Pons (tissue), 1 donor: ENCODE measurements around the gene RSPO1.
A peak's percentile ranks its signal among the peaks of the same experiment; 100 is the strongest.
"Not testable (repeated sequence)": the region's sequence is repeated elsewhere in the genome, so short reads cannot be mapped to it uniquely, and the experiment has no call there.

Experiments used
- DNase-seq: peaks from one replicate; pipeline ENCODE4 v3.0.0-alpha.2; 2016; ENCODE audit warnings: low spot score

RSPO1 gene

GRCh38 chr1:37634244-37634991, at the start of gene RSPO1:
TSS of gene RSPO1 (minus strand) at chr1:37634892. CDS start at chr1:37629661, 5,231 bp downstream.
- DNase-seq: no peak

DNA sequence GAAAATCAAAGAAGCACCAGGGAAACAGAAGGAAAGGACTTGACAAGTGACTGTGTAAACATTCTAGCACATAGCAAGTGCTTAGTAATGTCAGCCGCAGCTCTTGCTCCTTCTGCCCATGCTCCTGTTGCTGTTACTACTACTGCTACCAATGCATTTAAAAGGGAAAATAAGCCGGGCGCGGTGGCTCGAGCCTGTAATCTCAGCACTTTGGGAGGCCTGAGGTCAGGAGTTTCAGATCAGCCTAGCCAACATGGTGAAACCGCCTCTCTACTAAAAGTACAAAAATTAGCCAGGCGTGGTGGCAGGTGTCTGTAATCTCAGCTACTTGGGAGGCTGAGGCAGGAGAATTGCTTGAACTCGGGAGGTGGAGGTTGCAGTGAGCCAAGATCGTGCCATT, 49.5 kb upstream of the RSPO1 start:
- DNase-seq: not testable (repeated sequence)

DNA sequence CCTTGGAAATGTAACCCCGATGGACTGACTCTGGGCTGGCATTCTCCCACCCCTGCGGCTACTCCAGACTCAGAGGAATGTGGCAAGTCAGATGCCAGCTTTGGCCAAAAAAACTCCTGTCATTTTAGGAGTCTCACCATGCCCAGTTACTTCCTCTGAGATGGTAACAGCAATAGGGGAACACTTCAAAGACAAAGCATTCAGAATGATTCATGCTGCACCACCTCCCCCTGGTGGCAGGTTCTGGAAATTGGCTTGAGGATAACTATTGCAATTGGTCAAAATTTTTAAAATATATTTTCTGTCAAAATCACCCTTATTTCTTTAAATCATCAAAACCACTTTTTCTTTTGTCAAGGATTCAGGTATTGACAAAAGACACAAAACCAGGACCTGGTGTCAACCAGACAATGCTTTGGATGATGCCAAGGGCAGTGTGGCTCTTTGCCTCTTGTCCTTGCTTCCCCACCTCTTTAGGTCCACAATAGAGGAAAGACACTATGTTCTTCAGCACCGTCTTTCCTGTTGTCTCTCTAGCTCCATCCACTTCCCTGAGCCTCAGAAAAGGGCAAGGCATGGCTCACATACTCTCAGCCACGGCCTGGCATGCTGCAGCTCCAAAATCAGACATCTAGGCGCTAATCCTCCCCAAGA, 47.8 kb upstream of the RSPO1 start:
- DNase-seq: peak; percentile 77

DNA sequence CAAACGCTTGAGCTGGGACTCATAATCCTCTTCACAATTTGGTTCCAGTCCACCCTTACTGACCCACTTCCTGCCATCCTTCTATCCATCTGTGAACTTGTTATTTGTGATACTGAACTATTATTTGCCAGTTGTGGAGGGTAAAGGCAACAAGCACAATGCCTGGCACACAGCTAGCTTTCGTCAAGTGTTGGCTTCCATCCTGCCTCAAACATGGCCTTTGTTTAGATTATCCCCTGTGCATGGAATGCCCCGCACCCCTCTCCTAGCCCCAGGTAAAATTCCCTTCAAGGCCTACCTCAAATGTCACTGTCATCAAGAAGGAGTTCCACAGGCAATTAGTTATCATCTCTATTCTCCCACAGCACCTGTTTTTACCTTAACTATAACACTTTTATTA, 46.2 kb upstream of the RSPO1 start:
- DNase-seq: no peak

DNA sequence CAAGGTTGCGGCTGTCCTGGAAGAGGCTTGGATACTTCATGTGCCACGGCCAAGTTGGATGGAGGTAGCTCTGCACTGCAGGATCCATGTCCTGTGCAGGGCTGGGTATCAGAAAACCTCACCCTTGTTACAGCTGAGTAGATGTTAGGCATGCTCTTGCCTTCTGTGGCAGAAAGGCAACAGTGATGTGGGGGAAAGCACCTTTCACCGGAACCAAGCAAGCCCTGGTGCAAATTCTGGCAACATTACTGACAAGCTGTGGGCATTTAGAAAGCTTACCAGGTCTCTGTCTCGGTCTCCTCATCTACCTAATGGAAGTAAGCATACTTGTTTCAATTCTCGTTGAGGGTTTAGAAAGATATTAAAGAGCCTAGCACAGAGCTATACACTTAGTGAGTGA, 43.1 kb upstream of the RSPO1 start:
- DNase-seq: no peak

DNA sequence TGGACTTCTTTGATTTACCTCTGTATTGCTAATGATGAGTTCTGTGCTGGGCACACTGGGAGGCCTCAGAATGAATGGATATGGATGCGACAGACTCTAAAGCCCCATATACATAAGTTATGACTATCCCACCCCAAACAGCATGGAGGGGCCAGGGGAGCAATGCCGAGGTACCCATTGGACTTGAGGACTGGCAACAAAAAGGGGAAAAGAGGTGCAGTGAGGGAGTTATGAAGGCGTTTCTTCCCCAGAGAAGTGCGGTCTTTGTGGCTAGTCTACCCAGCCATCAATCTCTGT, 42.4 kb upstream of the RSPO1 start:
- no peak for DNase-seq

DNA sequence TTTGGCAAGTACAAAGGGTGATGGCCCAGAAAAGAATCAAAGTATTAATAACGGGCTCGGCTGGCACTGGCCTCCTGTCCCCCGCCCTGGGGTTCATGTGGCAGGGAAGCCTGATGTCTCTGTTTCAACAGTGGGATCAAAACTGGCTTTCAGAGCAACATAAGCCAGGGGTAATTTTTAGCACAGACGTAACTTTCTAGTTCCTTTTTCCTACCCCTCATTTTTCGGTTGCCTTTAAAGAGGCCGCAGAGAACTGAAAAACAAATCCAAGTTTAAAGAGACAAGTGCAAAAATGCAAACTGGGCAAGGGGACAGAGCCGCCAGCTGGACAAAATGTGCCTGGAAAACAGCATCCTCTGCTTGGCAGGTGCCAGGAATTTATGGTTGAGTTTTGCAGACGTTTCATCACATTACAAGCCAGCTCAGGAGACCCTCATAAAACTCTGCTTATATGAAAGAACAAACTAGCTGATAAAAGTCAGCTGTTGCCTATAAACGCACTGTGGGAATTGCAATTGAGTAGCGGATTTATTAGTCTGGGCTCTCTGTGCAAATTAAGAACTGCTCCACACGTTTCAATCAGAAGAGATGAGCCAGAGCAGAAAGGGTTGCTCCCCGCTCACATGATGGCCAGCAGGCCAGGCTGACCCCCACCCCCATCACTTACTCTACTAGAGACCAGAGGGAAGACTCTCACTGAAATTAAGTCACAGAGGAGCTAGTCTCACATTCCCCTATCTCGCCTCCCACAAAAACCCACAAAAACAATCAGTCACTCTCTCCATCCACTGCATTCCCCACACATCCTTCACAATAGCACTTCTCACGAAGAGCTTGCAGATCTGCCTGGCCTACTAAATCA, 41.8 kb upstream of the RSPO1 start:
- peak; percentile 69 for DNase-seq

GRCh38 chr1:37673920-37674319, 39.2 kb upstream of the RSPO1 start:
- no peak for DNase-seq

DNA sequence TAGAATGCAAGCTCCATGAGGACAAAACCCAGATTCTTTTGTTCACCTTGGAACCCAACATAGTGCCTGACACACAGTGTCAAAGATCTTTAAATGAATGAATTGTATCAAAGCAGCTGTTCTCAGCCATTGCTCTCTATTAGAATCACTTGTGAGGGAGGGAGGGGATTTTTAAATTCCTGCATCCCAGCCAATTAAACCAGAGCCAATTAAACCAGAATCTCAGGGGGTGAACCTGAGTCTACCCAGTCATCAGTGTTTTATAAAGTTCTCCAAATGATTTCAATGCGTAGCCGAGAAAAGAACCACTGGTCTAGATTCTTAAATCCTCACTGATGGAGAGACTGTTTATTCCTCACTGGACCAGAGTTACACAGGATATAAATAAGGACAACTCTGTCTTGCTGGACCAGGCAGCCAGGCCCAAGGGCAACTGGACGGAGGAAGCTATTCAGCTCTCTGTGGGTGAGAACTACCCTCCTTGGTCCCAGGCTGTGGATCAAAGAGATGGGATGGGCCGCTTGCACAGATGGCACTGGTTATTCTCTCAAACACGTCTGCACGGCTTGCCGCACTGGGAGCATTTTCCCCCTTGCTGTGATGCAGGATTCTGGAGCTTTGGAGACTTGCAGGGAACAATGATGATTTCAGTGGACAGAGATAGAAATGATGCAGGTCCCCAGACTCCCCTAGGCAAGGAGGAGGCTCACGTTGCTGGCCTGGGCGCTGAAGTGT, 37.6 kb upstream of the RSPO1 start:
- DNase-seq: no peak

- DNase-seq: no peak
Measured at GRCh38 chr1:37671261-37671660, 36.6 kb upstream of the RSPO1 start.

DNA sequence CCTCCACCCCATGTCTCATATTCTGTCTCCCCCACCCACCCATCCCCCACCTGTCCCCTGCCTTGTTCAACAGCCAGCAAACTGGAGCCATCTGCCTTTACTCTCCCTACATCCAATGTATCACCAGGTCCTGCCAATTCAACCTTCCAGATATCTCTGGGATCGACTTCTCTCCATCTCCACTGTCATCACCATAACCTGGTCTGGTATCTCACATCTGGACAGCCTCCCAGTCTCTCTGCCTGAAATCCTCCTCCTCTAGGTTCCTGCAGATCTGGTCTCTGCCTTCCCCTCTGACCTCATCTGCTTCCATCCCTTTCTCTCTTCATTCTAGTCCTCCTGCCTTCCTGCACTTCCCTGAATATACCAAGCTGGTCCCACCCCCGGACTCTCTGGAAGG, 35.4 kb upstream of the RSPO1 start:
- DNase-seq: no peak

DNA sequence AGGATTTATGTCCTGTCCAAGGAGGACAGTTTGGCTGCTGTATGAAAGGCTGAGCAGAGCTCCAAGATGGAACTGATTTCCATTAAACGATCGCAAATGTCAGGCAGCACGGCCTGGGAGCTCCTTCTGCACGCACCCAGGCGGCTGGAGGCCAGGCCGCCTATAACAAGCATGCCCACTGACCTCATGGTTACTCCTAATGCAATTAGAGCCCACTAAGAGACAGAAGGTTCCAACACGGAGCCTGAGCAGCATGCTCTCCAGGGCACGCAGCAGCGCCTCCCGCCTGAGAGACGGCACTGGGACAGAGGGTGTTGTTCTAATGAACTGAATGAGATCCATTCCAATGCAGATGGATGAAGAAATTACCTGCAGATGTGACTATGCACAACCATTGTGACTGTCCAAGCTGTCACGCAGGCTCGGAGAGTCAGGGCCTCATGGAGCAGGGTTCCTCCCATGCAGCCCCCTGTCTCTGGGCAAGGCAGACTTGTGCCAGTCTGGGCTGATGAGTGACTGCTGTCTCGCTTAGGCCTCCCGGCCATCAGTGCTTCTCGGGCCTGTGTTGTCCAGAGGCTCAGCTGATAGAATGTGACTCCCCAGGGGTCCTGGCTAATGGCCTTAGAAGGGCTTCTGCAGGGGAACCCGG, 32.5 kb upstream of the RSPO1 start:
- DNase-seq: no peak

DNA sequence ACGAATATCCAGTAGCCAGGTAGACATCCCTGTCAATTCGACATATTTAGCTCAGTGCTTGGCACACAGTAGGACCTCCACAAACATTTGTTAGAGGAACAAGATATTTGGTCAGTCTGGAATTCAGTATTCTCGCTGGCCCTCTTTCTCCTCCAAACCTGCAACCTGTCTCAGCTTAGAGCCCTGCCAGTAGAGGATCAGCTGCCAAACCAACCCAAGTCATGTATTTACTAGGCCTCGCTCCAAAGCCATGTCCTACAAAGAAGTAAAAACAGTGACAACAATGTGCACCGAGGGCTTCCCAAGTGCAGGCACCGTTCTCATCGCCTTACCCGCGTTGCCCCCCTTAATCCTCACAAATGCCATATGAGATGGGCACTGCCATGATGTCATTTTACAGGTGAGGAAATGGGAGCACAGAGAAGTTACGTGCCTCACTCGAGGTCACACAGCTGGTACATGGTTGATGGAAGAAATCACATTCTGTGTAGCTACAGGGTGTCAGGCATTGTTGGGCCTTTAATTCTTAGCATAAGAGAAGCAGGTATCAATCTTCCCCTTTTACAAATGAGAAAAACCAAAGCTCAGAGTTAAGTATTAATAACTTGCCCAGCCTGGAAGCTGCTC, 31.7 kb upstream of the RSPO1 start:
- no peak for DNase-seq

GRCh38 chr1:37663426-37664000, 28.8 kb upstream of the RSPO1 start:
- no peak for DNase-seq

DNA sequence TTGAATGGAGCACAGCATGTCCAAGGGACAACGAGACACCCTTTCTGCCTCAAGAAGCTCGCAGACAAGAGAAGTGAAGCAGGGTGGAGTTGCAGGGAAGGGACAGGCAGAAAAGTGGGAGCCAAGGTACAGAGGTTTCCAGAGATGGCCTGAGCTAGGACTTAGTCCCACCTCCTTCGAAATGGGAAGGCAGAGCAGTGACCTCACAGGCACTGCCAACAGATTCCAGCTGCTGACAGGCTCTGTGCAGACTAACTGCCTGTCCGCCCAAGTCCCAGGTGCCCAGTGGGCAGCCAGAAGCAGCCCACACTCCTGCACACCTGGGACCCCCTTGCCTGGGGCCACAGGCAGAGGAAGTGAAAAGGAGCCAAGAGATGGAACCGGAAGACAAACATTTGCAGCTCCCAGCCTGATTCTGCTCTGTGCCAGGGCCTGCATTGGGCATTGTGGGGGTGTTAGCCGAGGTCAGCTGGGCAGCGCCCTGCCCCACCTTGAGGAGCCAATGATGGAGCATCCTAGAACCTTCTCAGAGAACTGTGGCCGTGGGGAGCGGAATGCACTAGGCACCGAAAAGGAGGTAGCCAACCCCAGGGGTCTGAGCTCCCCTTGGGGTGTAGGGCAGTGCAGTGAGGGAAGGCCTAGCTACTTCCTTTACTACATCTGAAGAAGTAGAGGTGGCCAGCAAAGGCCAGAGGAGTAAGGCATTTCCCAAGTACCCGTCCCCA, 27.5 kb upstream of the RSPO1 start:
- DNase-seq: no peak

DNA sequence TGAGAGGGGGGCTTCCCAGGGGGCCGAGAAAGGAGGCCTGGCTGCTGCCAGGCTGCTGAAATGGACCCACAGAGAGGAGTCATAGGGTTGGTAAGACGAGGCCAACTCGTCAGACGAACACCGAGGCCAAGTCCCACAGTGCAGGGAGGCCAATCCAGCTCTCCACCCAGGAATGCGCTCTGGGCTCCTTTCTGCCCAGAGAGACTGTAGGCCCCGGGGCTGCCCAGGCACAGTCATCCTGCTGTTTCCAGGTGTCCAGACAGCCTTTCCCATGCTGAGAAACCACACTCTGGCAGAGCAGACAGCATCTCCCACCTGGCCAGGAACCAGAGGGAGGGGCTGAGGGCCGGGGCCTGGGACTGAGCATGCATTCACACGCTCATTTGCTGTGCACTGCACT, 26.7 kb upstream of the RSPO1 start:
- no peak for DNase-seq

DNA sequence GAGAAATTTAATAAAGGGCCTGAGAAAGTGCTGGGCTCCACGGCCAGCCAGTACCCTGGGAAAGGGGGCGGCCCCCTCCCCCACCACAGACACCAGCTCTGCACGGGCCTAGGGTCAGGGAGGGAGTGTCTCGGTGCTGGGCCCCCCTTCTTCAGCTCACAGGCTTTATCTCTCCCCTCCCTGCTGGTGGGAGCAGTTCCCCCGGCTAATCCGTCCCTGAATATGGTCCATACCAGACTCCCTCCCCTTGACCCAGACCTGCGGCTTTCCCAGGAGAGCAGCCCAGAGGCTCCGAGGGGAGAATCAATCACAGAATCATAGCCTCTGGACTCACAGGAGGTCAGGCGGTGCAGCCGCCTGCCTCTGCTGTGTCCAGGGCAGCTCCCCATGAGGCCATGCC, 26.0 kb upstream of the RSPO1 start:
- no peak for DNase-seq

- no peak for DNase-seq
Measured at GRCh38 chr1:37658486-37658885, 23.8 kb upstream of the RSPO1 start.

GRCh38 chr1:37657620-37658412, 23.1 kb upstream of the RSPO1 start:
- DNase-seq: no peak

GRCh38 chr1:37656881-37657280, 22.2 kb upstream of the RSPO1 start:
- no peak for DNase-seq
